Measurements from ENCODE around the gene ZNF532.

DNA sequence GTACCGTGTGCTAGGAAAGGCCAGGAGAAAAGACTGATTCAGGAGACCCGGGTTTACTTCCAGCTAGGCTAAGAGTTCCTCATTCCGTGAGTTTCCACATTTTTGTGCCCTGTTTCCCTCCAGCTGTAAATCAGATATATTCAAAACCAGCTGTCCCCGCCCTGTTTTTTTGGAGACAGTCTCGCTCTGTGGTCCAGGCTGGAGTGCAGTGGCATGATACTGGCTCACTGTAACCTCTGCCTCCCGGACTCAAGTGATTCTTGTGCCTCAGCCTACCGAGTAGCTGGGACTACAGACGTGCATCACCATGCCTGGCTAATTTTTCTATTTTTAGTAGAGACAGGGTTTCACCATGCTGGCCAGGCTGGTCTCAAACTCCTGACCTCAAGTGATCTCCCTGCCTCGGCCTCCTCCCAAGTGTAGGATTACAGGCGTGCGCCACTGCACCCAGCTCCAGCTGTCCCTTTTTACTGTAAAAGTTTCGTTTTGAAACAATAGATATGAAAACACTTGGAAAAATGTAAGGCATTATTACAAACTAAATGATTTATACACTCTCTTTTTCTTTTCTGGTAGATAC, 162.2 kb downstream of the ZNF532 start:
- TF ChIP-seq POLR2A (IDR thresholded peaks at IDR 0.05; ENCODE audit: low read depth, low read length) (no peak), CTCF (IDR thresholded peaks at IDR 0.05; ENCODE audit: extremely low read depth in 1 of 2, insufficient read depth in 1 of 2, low read depth in 1 of 2, low read length in 2 of 2) (no peak), EZH2 (IDR thresholded peaks at IDR 0.05; ENCODE audit: borderline replicate concordance, low read depth, low read length, severe bottlenecking) (no peak), GATA2 (IDR thresholded peaks at IDR 0.05; ENCODE audit: insufficient read depth, insufficient read length, low read depth, low read length) (no peak), POLR2AphosphoS5 (IDR thresholded peaks at IDR 0.05; ENCODE audit: insufficient read depth, low read depth, low read length) (no peak), FOS (IDR thresholded peaks at IDR 0.05; ENCODE audit: borderline replicate concordance, insufficient read depth, low read length) (no peak), MAX (IDR thresholded peaks at IDR 0.05; ENCODE audit: insufficient read depth, insufficient read length) (no peak), MYC (IDR thresholded peaks at IDR 0.05; ENCODE audit: low read depth, low read length) (no peak), JUN (IDR thresholded peaks at IDR 0.05; ENCODE audit: borderline replicate concordance, insufficient read depth, insufficient read length, low read depth) (no peak)
